ENCODE results near the gene RBM15B. TPM values are rescaled to one million over a fixed set of nuclear protein-coding genes. Genes with fewer than 3 reads are reported as not detected.
"Not testable (repeated sequence)": the region's sequence is repeated elsewhere in the genome, so short reads cannot be mapped to it uniquely, and the experiment has no call there.

The RBM15B gene
- total RNA-seq, 1 donor from 2014 or later: 37.4 TPM

GRCh38 chr3:51379301-51379700 is 11.8 kb upstream of the RBM15B start:
- DNase-seq (ENCODE audit: low read depth): no peak

GRCh38 chr3:51379746-51380455 is 11.2 kb upstream of the RBM15B start:
- DNase-seq (ENCODE audit: low read depth): no peak

DNA sequence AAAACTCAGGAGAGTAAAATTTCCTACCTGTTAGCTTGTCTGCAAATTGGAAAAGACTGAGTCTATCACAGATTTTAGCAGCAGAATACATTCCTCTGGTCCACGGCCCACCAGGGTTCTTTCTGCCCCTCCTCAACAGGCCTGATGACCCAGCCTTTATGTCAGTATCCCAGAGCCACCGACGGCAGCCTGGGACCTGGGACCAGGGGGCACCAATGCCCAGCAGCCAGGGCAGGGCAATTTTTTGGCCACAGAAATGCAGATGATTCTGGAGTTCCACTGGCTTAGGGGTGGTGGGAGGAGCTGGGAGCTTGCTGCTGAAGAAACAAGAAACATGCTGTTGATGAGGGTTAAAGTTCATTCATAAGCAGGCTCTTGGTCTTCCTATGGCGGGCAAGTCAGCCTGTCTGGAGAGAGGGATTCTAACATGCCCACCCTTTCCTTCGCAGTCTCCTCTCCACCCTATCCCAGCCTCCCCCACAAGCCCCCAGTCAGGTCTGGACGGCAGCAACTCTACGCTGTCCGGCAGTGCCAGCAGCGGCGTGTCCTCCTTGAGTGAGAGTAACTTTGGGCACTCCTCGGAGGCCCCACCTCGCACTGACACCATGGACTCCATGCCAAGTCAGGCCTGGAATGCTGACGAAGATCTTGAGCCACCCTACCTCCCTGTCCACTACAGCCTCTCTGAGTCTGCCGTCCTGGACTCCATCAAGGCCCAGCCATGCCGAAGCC is 10.3 kb upstream of the RBM15B start:
- no peak for DNase-seq (ENCODE audit: low read depth)

DNA sequence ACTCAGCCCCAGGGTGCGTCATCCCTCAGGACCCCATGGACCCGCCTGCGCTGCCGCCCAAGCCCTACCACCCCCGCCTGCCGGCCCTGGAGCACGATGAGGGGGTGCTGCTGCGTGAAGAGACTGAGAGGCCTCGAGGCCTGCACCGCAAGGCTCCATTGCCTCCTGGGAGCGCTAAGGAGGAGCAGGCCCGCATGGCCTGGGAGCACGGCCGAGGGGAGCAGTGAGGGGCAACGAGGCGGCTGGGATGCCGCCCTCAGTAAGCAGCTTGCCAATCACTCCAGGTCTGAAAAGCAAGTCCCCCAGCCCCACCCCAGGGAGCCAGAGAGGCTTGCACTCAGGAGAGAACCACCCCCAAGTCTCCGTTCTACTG is 9.8 kb upstream of the RBM15B start:
- DNase-seq (ENCODE audit: low read depth): no peak

GRCh38 chr3:51382076-51382745 is 8.9 kb upstream of the RBM15B start:
- no peak for DNase-seq (ENCODE audit: low read depth)

GRCh38 chr3:51382947-51383578 is 8.0 kb upstream of the RBM15B start:
- DNase-seq (ENCODE audit: low read depth): no peak

DNA sequence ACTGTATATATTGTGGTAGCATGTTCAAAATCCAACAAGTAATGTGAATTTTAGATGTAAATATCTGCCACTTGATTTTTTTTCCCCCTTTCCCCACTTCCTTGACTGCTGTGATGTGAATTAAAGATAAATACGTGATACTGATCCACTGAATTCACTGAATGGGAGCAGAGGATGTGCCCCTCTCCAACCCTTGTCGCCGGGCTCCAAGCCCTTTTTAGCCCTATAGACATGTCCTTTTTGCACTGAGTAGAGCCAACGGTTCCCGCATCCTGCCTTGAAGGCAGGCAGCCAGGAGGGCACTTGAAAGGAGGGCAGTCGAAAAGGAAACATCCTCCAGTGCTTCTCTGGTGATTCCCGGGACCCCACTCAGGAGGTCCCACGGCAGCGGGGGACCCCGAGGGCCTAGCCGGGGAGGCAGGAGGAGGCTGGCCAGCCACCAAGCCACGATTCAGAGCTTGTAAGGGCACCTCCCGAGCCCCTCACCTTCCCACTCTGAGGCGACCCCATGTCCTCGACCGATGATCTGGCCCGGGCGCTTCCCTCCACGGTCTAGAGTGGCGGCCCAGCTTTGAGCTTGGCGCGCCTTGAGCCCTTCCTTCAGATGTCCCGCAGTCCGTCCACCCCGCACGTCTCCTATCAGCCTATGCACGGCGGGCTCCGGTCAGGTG is 6.9 kb upstream of the RBM15B start:
- no peak for DNase-seq (ENCODE audit: low read depth)

- DNase-seq (ENCODE audit: low read depth): peak; percentile 93
These were observed 6.2 kb upstream of the RBM15B start, which contains the start of gene MANF for GRCh38 chr3:51384726-51385473. Gene MANF (plus strand): TSS chr3:51385291. CDS start chr3:51385343, 52 bp downstream.

DNA sequence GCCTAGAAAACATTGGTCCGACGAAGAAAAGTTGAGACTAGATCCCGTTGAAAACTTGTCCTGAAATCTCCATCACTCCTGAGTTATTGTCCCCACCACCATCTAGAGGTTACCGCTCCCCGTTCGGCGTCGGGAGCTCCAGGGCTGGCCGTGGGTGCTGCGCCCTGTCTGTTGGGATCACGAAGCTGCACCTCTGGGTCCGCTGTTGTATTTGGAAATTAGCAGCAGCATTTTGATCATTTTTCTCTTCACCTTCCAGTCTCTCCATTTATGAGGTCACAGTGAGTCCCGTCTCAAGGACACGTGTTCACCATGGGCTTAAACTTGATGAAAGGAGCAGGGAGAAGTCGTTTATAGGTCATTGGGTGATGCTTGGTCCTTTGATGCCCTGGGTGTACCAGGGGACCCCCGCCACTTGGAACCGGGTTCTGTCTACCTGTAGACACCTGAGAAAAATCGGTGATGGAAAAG is 5.4 kb upstream of the RBM15B start:
- peak; percentile 22 for DNase-seq (ENCODE audit: low read depth)

DNA sequence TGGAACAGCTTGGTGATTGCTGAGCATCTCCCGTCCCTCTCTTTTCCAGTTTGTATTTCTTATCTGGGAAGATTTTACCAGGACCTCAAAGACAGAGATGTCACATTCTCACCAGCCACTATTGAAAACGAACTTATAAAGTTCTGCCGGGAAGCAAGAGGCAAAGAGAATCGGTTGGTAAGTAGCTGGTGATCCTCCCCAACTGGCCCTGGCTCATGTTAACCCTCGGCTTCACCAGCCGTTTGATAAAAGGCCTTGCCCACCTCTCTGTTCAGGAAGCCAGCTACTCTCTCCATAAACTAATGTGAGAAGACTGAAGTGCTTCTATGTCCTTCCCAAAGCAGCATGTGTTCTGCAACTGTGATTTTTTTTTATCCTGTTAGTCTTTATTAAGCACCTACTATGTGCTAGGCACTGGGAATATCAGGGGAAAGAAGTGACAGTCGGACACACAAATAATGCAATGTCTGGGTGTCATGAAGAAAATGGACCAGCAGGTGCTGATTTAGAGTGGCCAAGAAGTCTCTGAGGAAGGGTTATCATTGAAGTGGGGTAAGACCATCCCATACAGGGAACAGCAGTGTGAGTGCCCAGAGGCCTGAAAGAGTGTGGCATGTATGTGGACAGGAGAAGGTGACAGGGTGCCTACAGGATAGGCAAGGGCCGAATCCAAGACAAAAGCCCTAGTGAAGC is 4.8 kb upstream of the RBM15B start:
- no peak for DNase-seq (ENCODE audit: low read depth)

DNA sequence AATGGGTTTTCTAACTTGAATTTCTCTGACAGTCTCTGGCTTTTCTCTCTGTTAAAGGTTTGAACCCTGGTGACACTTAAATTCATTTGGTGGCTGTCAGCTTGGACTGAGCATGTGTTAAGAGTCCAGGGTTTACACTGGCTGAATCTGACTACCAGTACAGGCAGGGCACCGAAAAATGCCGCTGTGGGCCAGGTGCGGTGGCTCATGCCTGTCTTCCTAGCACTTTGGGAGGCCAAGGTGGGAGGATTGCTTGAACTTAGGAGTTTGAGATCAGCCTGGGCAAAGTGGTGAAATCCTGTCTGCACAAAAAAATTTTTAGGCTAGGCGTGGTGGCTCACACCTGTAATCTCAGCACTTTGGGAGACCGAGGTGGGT is 4.2 kb upstream of the RBM15B start:
- no peak for DNase-seq (ENCODE audit: low read depth)

DNA sequence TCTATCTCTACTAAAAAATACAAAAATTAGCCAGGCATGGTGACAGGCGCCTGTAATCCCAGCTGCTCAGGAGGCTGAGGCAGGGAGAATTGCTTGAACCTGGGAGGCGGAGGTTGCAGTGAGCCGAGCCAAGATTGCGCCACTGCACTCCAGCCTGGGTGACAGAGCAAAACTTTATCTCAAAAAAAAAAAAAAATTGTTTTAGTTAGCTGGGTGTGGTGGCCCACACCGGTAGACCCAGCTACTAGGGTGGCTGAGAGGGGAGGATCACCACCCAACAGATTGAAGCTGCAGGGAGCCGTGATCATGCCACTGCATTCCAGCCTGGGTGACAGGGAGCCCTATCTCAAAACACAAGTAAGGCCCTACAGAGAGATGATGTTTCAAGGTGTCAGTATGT is 3.8 kb upstream of the RBM15B start:
- DNase-seq (ENCODE audit: low read depth): not testable (repeated sequence)

DNA sequence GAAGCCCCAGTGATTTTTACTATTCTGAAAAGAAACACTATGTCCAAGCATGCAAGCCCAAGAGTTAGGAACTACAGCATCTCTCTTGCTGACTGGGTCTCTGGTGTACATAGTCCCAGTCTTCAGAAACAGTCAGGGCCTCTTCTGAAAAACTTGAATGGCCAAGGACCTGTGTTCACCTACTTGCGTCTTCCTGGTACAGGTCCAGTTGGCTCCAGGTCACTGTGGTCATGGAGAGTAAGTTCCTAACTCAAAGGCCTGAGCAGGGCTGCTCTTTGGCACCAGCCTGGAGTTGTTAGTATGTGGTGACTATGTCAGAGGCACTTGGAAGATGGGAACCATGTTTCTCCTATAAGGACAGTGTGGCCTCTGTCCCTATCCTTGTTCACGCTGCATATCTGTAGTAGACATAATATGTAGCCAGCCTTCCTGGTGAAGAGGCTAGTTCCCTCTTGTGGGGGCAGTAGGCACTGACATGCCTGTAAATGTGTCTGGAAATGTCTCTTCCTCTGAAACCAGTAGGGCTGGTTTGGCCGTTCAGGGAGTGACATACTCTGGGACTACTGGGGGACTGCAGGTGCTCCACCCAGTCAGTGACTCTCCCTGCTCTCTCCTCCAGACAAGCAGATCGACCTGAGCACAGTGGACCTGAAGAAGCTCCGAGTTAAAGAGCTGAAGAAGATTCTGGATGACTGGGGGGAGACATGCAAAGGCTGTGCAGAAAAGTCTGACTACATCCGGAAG is 2.6 kb upstream of the RBM15B start:
- peak; percentile 37 for DNase-seq (ENCODE audit: low read depth)

DNA sequence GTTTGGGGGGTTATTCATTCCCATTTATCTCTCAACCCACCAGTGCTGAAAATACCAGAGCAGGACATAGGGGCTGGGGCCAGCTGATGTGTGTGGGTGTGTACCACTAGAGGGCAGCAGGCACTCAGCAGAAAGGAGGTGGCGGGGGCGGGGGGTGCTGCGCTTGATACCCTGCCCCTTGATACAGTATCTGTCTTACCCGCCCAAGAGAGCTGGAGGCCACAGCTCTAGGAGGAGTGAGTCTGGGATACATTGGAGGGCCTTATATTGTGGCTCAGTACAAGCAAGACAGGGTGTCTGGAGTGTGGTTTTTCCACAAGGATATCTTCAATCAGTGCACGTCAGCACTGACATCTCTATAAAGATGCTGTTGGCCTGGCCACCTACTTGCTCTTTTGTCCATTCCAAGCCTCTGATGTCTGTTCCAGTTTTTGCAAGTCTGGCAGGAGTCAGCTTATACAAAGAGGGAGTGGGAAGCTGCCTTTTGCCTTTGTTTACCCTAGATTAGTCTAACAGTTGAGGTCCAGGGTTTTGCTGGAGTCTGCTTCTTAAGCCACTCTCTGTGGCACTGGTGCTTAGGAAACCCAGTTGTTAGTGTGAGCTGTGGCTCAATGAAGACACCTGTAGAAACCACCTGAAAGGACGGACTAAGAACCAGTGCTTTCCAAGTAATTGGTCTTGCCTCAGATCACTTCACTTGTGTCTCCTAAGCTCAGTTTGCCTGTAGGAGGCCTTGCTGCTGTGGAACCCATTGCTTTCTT is 1.5 kb upstream of the RBM15B start:
- DNase-seq (ENCODE audit: low read depth): peak; percentile 33

DNA sequence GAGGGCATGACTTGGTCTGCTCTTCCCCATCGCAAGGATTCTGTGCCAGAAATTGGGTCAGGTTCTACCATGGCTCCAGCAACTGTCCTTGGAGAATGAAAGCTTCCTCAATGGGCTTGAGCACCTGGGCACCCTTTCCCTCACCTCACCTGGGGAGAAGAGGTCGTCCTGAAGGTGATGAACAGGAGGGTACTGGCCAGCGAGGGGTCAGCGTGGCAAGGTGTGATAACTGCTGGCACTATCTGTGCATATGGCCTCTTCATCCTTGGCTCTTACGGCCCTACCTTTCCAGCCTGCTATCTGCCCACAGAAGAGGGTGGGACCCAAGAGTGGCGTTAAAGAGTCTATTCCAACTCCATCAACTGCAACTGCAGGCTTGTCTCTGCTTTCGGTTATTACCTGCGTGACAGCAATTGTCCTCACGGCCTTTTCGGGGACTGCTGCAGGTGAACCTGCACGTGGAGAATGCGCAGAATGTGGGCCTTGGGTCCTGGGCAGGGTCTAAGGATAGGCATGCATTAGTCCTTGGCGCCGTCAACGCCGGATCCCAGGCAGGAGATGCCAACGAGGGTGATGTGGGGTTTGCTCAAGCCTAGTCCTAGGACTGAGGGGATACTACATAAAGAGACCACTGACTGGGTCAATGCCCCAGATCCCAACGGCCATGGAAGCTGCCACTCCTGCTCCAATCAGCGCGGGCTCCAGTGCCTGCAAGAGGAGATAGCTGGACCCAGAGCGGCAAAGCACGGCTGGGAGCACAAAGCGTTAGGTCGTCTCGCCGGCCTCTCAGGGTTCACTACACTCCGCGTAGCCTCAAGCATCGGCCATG is 625 bp upstream of the RBM15B start:
- no peak for DNase-seq (ENCODE audit: low read depth)

DNA sequence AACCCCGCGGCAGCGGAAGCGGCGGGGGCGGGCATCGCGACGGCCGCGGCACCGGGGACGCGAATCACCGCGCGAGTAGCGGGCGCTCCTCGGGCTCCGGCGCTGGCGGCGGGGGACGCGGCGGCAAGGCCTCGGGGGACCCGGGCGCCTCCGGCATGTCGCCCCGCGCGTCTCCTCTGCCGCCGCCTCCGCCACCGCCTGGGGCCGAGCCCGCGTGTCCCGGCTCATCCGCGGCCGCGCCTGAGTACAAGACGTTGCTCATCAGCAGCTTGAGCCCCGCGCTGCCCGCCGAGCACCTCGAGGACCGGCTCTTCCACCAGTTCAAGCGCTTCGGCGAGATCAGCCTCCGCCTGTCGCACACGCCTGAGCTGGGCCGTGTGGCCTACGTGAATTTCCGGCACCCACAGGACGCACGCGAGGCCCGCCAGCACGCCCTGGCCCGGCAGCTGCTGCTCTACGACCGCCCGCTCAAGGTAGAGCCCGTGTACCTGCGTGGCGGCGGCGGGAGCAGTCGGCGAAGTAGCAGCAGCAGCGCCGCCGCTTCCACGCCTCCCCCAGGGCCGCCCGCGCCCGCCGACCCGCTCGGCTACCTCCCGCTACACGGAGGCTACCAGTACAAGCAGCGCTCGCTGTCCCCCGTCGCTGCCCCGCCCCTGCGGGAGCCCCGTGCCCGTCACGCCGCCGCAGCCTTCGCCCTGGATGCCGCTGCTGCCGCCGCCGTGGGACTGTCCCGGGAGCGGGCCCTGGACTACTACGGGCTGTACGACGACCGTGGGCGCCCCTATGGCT is 675 bp downstream of the RBM15B start:
- DNase-seq (ENCODE audit: low read depth): no peak

All from renal cortical epithelial cell (primary cell).